GM13976 (cell line): ENCODE results near the gene POLRMT.

ENCODE experiments used
- DNase-seq: peaks from one replicate; pipeline ENCODE4 v3.0.0; 2012; ENCODE audit warnings: low spot score
- CTCF ChIP-seq: IDR thresholded peaks from 2 replicates; pipeline ENCODE4 v1.5.1; 2012; ENCODE audit warnings: borderline replicate concordance, mild to moderate bottlenecking; ENCODE audit not compliant: insufficient read depth; ENCODE audit errors: extremely low read depth, missing control alignments, control extremely low read depth
- in situ Hi-C: fragments of 300-500 bp; cut with MboI; formaldehyde crosslinking; loops from one replicate; pipeline ENCODE4 v1.12.0; 2022; ENCODE audit warnings: low sequenced_read_pairs, mixed read lengths, inconsistent platforms; ENCODE audit not compliant: unreplicated experiment

Gene POLRMT

GRCh38 chr19:645912-646778, 12.8 kb upstream of the POLRMT start:
- no peak for DNase-seq
- TF ChIP-seq CTCF: no peak
- in situ Hi-C loops: no loop called here

GRCh38 chr19:644789-645188, 11.5 kb upstream of the POLRMT start:
- no peak for DNase-seq
- in situ Hi-C loops: no loop called here
- TF ChIP-seq CTCF: no peak

- DNase-seq: no peak
- TF ChIP-seq CTCF: no peak
- in situ Hi-C loops: no loop called here
These were observed 11.0 kb upstream of the POLRMT start for GRCh38 chr19:644363-644762.

GRCh38 chr19:643736-644135, 10.4 kb upstream of the POLRMT start:
- no peak for DNase-seq
- in situ Hi-C loops: no loop called here
- no peak for TF ChIP-seq CTCF

- in situ Hi-C loops: no loop called here
These were observed 9.7 kb upstream of the POLRMT start for GRCh38 chr19:642767-643727.

More at GRCh38 chr19:642767-643727, 9.7 kb upstream of the POLRMT start:
- no peak for TF ChIP-seq CTCF
- no peak for DNase-seq
